A673 (cell line): ENCODE measurements around the gene RHOC. TPM values are rescaled to one million over a fixed set of nuclear protein-coding genes. Genes with fewer than 3 reads are reported as not detected.

Source experiments
- BruUV-seq: library from RNA; stranded (reverse); fragments of 400-500 nt; replicated peaks from 2 replicates; lab custom pipeline; 2021; lab: Mats Ljungman, UMichigan
- CTCF ChIA-PET: fragments of 300-600 bp; sonication (Branson Sonifier 250); formaldehyde crosslinking; loops from one replicate; lab custom pipeline; 2022; ENCODE audit warnings: antibody characterized with exemption; lab: Charles Lee
- POLR2A ChIA-PET: fragments of 300-600 bp; sonication (Branson Sonifier 250); formaldehyde crosslinking; loops from one replicate; lab custom pipeline; 2022; ENCODE audit warnings: antibody characterized with exemption; ENCODE audit not compliant: low non-redundant PET; lab: Charles Lee
- DNase-seq: peaks from one replicate; pipeline ENCODE4 v3.0.0-alpha.2; 2015; ENCODE audit warnings: low spot score
- H3K27ac ChIP-seq: fragments of 200-600 bp; sonication (generic); 2 replicates; pipeline ENCODE4 v1.5.1; 2016; ENCODE audit warnings: mixed run types, low read depth, mild to moderate bottlenecking, mixed read lengths, antibody characterized with exemption, low read length; ENCODE audit not compliant: poor library complexity, severe bottlenecking
- H3K27me3 ChIP-seq: fragments of 200-600 bp; sonication (generic); replicated peaks from 2 replicates; pipeline ENCODE4 v1.6.1; 2017; ENCODE audit warnings: mixed run types, low read depth, mild to moderate bottlenecking, mixed read lengths, antibody characterized with exemption, low read length; ENCODE audit not compliant: insufficient read depth, poor library complexity
- H3K36me3 ChIP-seq: fragments of 200-600 bp; sonication (generic); 2 replicates; pipeline ENCODE4 v1.6.1; 2016; ENCODE audit warnings: mixed run types, mild to moderate bottlenecking, mixed read lengths, antibody characterized with exemption, low read length; ENCODE audit not compliant: insufficient read depth, poor library complexity, severe bottlenecking
- H3K4me1 ChIP-seq: fragments of 200-600 bp; sonication (generic); 2 replicates; pipeline ENCODE4 v1.6.1; 2017; ENCODE audit warnings: mixed run types, mild to moderate bottlenecking, mixed read lengths, antibody characterized with exemption, low read length; ENCODE audit not compliant: insufficient read depth, poor library complexity, severe bottlenecking
- H3K4me3 ChIP-seq: fragments of 200-600 bp; sonication (generic); 2 replicates; pipeline ENCODE4 v1.5.1; 2016; ENCODE audit warnings: low read depth, mixed run types, mild to moderate bottlenecking, mixed read lengths, low read length; ENCODE audit not compliant: poor library complexity, severe bottlenecking
- H3K9me3 ChIP-seq: fragments of 200-600 bp; sonication (generic); 2 replicates; pipeline ENCODE4 v1.6.1; 2016; ENCODE audit warnings: mixed run types, low read depth, mild to moderate bottlenecking, mixed read lengths, antibody characterized with exemption, low read length; ENCODE audit not compliant: poor library complexity, severe bottlenecking
- CTCF ChIP-seq: fragments of 300-800, 200-600 bp; sonication (generic); conservative IDR thresholded peaks from 2 replicates; pipeline ENCODE4 v1.5.1; 2017; ENCODE audit warnings: low read depth, mild to moderate bottlenecking, antibody characterized with exemption, low read length, moderate library complexity, mixed read lengths
- EZH2 ChIP-seq: fragments of 200-600 bp; sonication (generic); IDR thresholded peaks from 2 replicates; pipeline ENCODE4 v1.6.1; 2017; ENCODE audit warnings: borderline replicate concordance, low read depth, mild to moderate bottlenecking, mixed read lengths, antibody characterized with exemption, low read length; ENCODE audit not compliant: poor library complexity, severe bottlenecking
- intact Hi-C: fragments of 100-400 bp; cut with micrococcal nuclease; formaldehyde crosslinking; loops from one replicate; pipeline ENCODE4 v1.10.0; 2022; ENCODE audit not compliant: unreplicated experiment
- total RNA-seq: library from RNA; stranded (reverse); gene quantifications from 2 replicates; pipeline ENCODE4 v1.2.3, GENCODE V29; 2021

RHOC gene
- total RNA-seq, 1 experiment from 2014 or later, result 54.3 TPM

GRCh38 chr1:112710586-112710985 lies 3.7 kb upstream of the RHOC start:
- CTCF ChIA-PET, result no interaction called here
- BruUV-seq, result no TSS peak
- intact Hi-C loops, result no loop called here

GRCh38 chr1:112710159-112710558 lies 3.2 kb upstream of the RHOC start:
- Histone ChIP-seq H3K27me3 (peaks cover 11% of the 10 kb centered on the region), H3K27ac (no peak overlapping the region), H3K36me3 (no peaks in the 10 kb centered on the region), H3K4me3 (no peak overlapping the region), H3K9me3 (no peaks in the 10 kb centered on the region), H3K4me1 (peaks cover 20% of the 10 kb centered on the region)
- TF ChIP-seq EZH2 (no peak), CTCF (no peak)
- no peak for DNase-seq
- ChIA-PET CTCF (no interaction called here), POLR2A (no interaction called here)
- intact Hi-C loops, result no loop called here
- no TSS peak for BruUV-seq

More at GRCh38 chr1:112710586-112710985, 3.7 kb upstream of the RHOC start:
- TF ChIP-seq CTCF (no peak), EZH2 (no peak)
- Histone ChIP-seq H3K4me3 (no peak overlapping the region), H3K36me3 (no peaks in the 10 kb centered on the region), H3K9me3 (no peaks in the 10 kb centered on the region), H3K27me3 (peaks cover 11% of the 10 kb centered on the region), H3K4me1 (peaks cover 18% of the 10 kb centered on the region), H3K27ac (no peak overlapping the region)
- POLR2A ChIA-PET, result no interaction called here
- no peak for DNase-seq

GRCh38 chr1:112708489-112708888 lies 1.6 kb upstream of the RHOC start:
- Histone ChIP-seq H3K27ac (no peak overlapping the region), H3K36me3 (no peaks in the 10 kb centered on the region), H3K27me3 (no peaks in the 10 kb centered on the region), H3K4me3 (no peak overlapping the region), H3K4me1 (peaks cover 22% of the 10 kb centered on the region), H3K9me3 (no peaks in the 10 kb centered on the region)
- ChIA-PET POLR2A (no interaction called here), CTCF (interaction anchor here (0.7 to 1.2 kb wide), 2 partner anchors 90 to 315 kb away, joined by 3 to 6 read pairs; partner anchors contain the start of gene ST7L)
- TF ChIP-seq CTCF, result no peak
- no TSS peak for BruUV-seq
- intact Hi-C loops, result loop anchor here (5.0 kb wide), 1 partner anchor 206 kb away; no protein-coding TSS in a partner anchor
- DNase-seq, result no peak
